Activated gamma-delta T cell treated with Interleukin-2 at 50 U/mL for 16 hours (primary cell): ENCODE measurements around the gene ARL16.

ENCODE experiments used
- DNase-seq: peaks from one replicate; pipeline ENCODE4 v3.0.0-alpha.2; 2020

Gene ARL16

GRCh38 chr17:81712468-81713003, 28.9 kb upstream of the ARL16 start:
- DNase-seq: no peak

GRCh38 chr17:81711814-81712467, 28.3 kb upstream of the ARL16 start, which contains the start of gene SLC25A10:
Gene SLC25A10 (plus strand): TSS chr17:81712284. CDS start chr17:81712427, 143 bp downstream.
- peak; percentile 70 for DNase-seq

GRCh38 chr17:81710514-81711308, 27.1 kb upstream of the ARL16 start:
- no peak for DNase-seq

- no peak for DNase-seq
These were observed 25.2 kb upstream of the ARL16 start for GRCh38 chr17:81708739-81709185.

- DNase-seq: no peak
These were observed 24.4 kb upstream of the ARL16 start for GRCh38 chr17:81707725-81708646.

GRCh38 chr17:81706757-81707624, 23.4 kb upstream of the ARL16 start:
- no peak for DNase-seq

- DNase-seq: no peak
These were observed 22.6 kb upstream of the ARL16 start for GRCh38 chr17:81706232-81706611.

GRCh38 chr17:81705518-81706231, 22.1 kb upstream of the ARL16 start:
- DNase-seq: no peak

- DNase-seq: no peak
These were observed 20.4 kb upstream of the ARL16 start for GRCh38 chr17:81703747-81704654.

- peak; percentile 87 for DNase-seq
These were observed 19.5 kb upstream of the ARL16 start, which contains the start of gene MRPL12 for GRCh38 chr17:81702934-81703746. Gene MRPL12 (plus strand): TSS chr17:81703367. CDS start chr17:81703502, 135 bp downstream.

GRCh38 chr17:81701288-81702071, 17.9 kb upstream of the ARL16 start:
- no peak for DNase-seq

- no peak for DNase-seq
These were observed 17.0 kb upstream of the ARL16 start for GRCh38 chr17:81700353-81701287.

- no peak for DNase-seq
These were observed 13.9 kb upstream of the ARL16 start for GRCh38 chr17:81697261-81698044.

GRCh38 chr17:81696218-81696941, 12.8 kb upstream of the ARL16 start:
- DNase-seq: no peak

GRCh38 chr17:81695801-81696200, 12.2 kb upstream of the ARL16 start:
- no peak for DNase-seq
